HCT116 (cell line): ENCODE results near the gene HDGFL1. TPM values are rescaled to one million over a fixed set of nuclear protein-coding genes. Genes with fewer than 3 reads are reported as not detected.

ENCODE experiments used
- ATAC-seq: fragments of 200-7000 bp; cut with Tn5 transposase; 2 replicates; pipeline ENCODE4 v1.9.1; 2020; ENCODE audit warnings: mild to moderate bottlenecking, moderate library complexity
- BruUV-seq: library from RNA; stranded (reverse); fragments of 400-500 nt; replicated peaks from 2 replicates; lab custom pipeline; 2021; lab: Mats Ljungman, UMichigan
- CTCF ChIA-PET: fragments of 300-600 bp; sonication (Branson Sonifier 250); formaldehyde crosslinking; loops from one replicate; lab custom pipeline; 2021; ENCODE audit warnings: antibody characterized with exemption; lab: Charles Lee
- POLR2A ChIA-PET: fragments of 300-600, 350-600 bp; sonication (Branson Sonifier 250); formaldehyde crosslinking; loops from one replicate; lab custom pipeline; 2021; ENCODE audit warnings: antibody characterized with exemption; lab: Charles Lee
- RAD21 ChIA-PET, 2 experiments: fragments of 300-600 bp; sonication (Branson Sonifier 250); formaldehyde crosslinking; loops; one replicate each; lab custom pipeline; 2023; ENCODE audit warnings: low total read pairs in 2 of 2; ENCODE audit not compliant: uncharacterized antibody in 2 of 2, unreplicated experiment in 2 of 2, low non-redundant PET in 1 of 2; lab: Charles Lee
- DNase-seq: peaks from one replicate; pipeline ENCODE4 v3.0.0-alpha.2; 2010; ENCODE audit warnings: low read depth, low spot score
- H2AFZ ChIP-seq: fragments of 200-600 bp; shearing (Covaris generic), sonication (generic); 2 replicates; pipeline ENCODE4 v1.6.1; 2017; ENCODE audit warnings: low read depth, mixed run types, mixed read lengths, antibody characterized with exemption, low read length; ENCODE audit not compliant: poor library complexity, severe bottlenecking
- H3K27ac ChIP-seq: 2 replicates; pipeline ENCODE4 v1.5.1; 2012; ENCODE audit warnings: low read depth, low read length
- H3K27me3 ChIP-seq: fragments of 200-600 bp; sonication (generic); 2 replicates; pipeline ENCODE4 v1.6.1; 2016; ENCODE audit warnings: mixed run types, low read length, mixed read lengths; ENCODE audit not compliant: insufficient read depth
- H3K36me3 ChIP-seq, 2 experiments: fragments of 200-500 bp in 1 of 2; fragments of 200-600 bp in 1 of 2; sonication (Bioruptor generic) in 1 of 2; sonication (generic) in 1 of 2; 2 replicates each; pipeline versions ENCODE4 v1.5.1 to v1.6.1; 2014 to 2016; ENCODE audit warnings: low read length in 2 of 2, inconsistent platforms in 1 of 2, mixed read lengths in 1 of 2, mixed run types in 1 of 2; ENCODE audit not compliant: insufficient read depth in 2 of 2, control insufficient read depth in 1 of 2
- H3K4me1 ChIP-seq, 2 experiments: fragments of 200-600 bp in 1 of 2; sonication (generic) in 1 of 2; 2 replicates each; pipeline versions ENCODE4 v1.5.1 to v1.6.1; 2012 to 2017; ENCODE audit warnings: low read length in 2 of 2, inconsistent platforms in 1 of 2, mild to moderate bottlenecking in 1 of 2, mixed read lengths in 1 of 2, mixed run types in 1 of 2, moderate library complexity in 1 of 2; ENCODE audit not compliant: insufficient read depth in 2 of 2, control insufficient read depth in 1 of 2
- H3K4me2 ChIP-seq: fragments of 200-600 bp; sonication (generic); 2 replicates; pipeline ENCODE4 v1.6.1; 2017; ENCODE audit warnings: mixed run types, low read length, mixed read lengths
- H3K4me3 ChIP-seq, 2 experiments: fragments of 200-600 bp in 1 of 2; sonication (generic) in 1 of 2; replicated peaks in 1 of 2; 2 replicates each; pipeline ENCODE4 v1.5.1; 2011 to 2016; ENCODE audit warnings: low read length in 2 of 2, control low read depth in 1 of 2, low read depth in 1 of 2, mild to moderate bottlenecking in 1 of 2, mixed read lengths in 1 of 2, mixed run types in 1 of 2
- H3K79me2 ChIP-seq: fragments of 200-600 bp; sonication (generic); 2 replicates; pipeline ENCODE4 v1.6.1; 2017; ENCODE audit warnings: mild to moderate bottlenecking, mixed run types, low read length, moderate library complexity, mixed read lengths; ENCODE audit not compliant: insufficient read depth
- H3K9ac ChIP-seq: fragments of 200-600 bp; sonication (generic); 2 replicates; pipeline ENCODE4 v1.6.1; 2016; ENCODE audit warnings: low read length, mixed read lengths
- H3K9me2 ChIP-seq: fragments of 200-600 bp; sonication (generic), shearing (Covaris generic); 2 replicates; pipeline ENCODE4 v1.6.1; 2017; ENCODE audit warnings: mixed run types, mild to moderate bottlenecking, moderate library complexity; ENCODE audit not compliant: insufficient read depth
- H3K9me3 ChIP-seq, 2 experiments: fragments of 200-500 bp in 1 of 2; fragments of 200-600 bp in 1 of 2; sonication (Bioruptor generic) in 1 of 2; sonication (generic) in 1 of 2; 2 replicates each; pipeline ENCODE4 v1.6.1; 2014 to 2017; ENCODE audit warnings: low read length in 2 of 2, mixed read lengths in 2 of 2, inconsistent platforms in 1 of 2, low read depth in 1 of 2, mild to moderate bottlenecking in 1 of 2, mixed run types in 1 of 2, moderate library complexity in 1 of 2; ENCODE audit not compliant: control insufficient read depth in 1 of 2, insufficient read depth in 1 of 2
- H4K20me1 ChIP-seq: fragments of 200-600 bp; sonication (generic), shearing (Covaris generic); 2 replicates; pipeline ENCODE4 v1.6.1; 2017; ENCODE audit warnings: mixed run types, mild to moderate bottlenecking, moderate library complexity; ENCODE audit not compliant: insufficient read depth
- ATF3 ChIP-seq: IDR thresholded peaks from 2 replicates; pipeline ENCODE4 v1.6.1; 2012
- CBX3 ChIP-seq: IDR thresholded peaks from 2 replicates; pipeline ENCODE4 v1.6.1; 2012; ENCODE audit warnings: low read depth
- EGR1 ChIP-seq: IDR thresholded peaks from 2 replicates; pipeline ENCODE4 v1.6.1; 2012; ENCODE audit warnings: low read depth
- ELF1 ChIP-seq: IDR thresholded peaks from 2 replicates; pipeline ENCODE4 v1.6.1; 2012; ENCODE audit warnings: low read depth, borderline replicate concordance
- EZH2phosphoT487 ChIP-seq: fragments of 200-600 bp; IDR thresholded peaks from 2 replicates; pipeline ENCODE4 v1.6.1; 2018; ENCODE audit warnings: antibody characterized with exemption, borderline replicate concordance
- JUND ChIP-seq: IDR thresholded peaks from 2 replicates; pipeline ENCODE4 v1.6.1; 2012
- MAX ChIP-seq: IDR thresholded peaks from 2 replicates; pipeline ENCODE4 v1.6.1; 2012
- POLR2A ChIP-seq: IDR thresholded peaks from 2 replicates; pipeline ENCODE4 v1.7.0; 2011; ENCODE audit warnings: borderline replicate concordance; ENCODE audit not compliant: insufficient read depth, insufficient read length; ENCODE audit errors: extremely low read depth
- POLR2AphosphoS5 ChIP-seq: IDR thresholded peaks from 2 replicates; pipeline ENCODE4 v1.6.1; 2011; ENCODE audit warnings: mild to moderate bottlenecking, low read depth, low read length, moderate library complexity
- RAD21 ChIP-seq: IDR thresholded peaks from 2 replicates; pipeline ENCODE4 v1.6.1; 2012; ENCODE audit warnings: low read depth, mild to moderate bottlenecking
- SIN3A ChIP-seq: IDR thresholded peaks from 2 replicates; pipeline ENCODE4 v1.6.1; 2012; ENCODE audit warnings: low read depth
- SP1 ChIP-seq: IDR thresholded peaks from 2 replicates; pipeline ENCODE4 v1.6.1; 2012; ENCODE audit warnings: low read depth
- YY1 ChIP-seq: IDR thresholded peaks from 2 replicates; pipeline ENCODE4 v1.6.1; 2011; ENCODE audit warnings: low read length, low read depth, moderate library complexity, mild to moderate bottlenecking; ENCODE audit not compliant: insufficient replicate concordance; ENCODE audit errors: extremely low read depth
- intact Hi-C: fragments of 100-400 bp; cut with micrococcal nuclease; formaldehyde crosslinking; loops from 2 replicates; pipeline ENCODE4 v1.10.0; 2022
- total RNA-seq: library from RNA; stranded (reverse); gene quantifications from one replicate; pipeline ENCODE4 v1.2.1, GENCODE V29; 2021; ENCODE audit not compliant: unreplicated experiment
- TF ChIP-seq, protein P1 (sequence below): IDR thresholded peaks from 2 replicates; pipeline ENCODE4 v1.6.1; 2011; ENCODE audit warnings: mild to moderate bottlenecking, low read length, moderate library complexity; ENCODE audit not compliant: insufficient replicate concordance; ENCODE audit errors: extremely low read depth
- TF ChIP-seq, protein P2 (sequence below): IDR thresholded peaks from 2 replicates; pipeline ENCODE4 v1.6.1; 2012; ENCODE audit warnings: low read depth

HDGFL1 gene
- total RNA-seq, 1 experiment from 2014 or later = not detected

GRCh38 chr6:22590423-22590822, 21.1 kb downstream of the HDGFL1 start:
- H3K9me2 ChIP-seq = no peaks in the 10 kb centered on the region
- intact Hi-C loops = no loop called here
- BruUV-seq = no TSS peak
- RAD21 ChIA-PET = no interaction called here
- TF ChIP-seq YY1 = no peak
- TF ChIP-seq, protein P1, sequence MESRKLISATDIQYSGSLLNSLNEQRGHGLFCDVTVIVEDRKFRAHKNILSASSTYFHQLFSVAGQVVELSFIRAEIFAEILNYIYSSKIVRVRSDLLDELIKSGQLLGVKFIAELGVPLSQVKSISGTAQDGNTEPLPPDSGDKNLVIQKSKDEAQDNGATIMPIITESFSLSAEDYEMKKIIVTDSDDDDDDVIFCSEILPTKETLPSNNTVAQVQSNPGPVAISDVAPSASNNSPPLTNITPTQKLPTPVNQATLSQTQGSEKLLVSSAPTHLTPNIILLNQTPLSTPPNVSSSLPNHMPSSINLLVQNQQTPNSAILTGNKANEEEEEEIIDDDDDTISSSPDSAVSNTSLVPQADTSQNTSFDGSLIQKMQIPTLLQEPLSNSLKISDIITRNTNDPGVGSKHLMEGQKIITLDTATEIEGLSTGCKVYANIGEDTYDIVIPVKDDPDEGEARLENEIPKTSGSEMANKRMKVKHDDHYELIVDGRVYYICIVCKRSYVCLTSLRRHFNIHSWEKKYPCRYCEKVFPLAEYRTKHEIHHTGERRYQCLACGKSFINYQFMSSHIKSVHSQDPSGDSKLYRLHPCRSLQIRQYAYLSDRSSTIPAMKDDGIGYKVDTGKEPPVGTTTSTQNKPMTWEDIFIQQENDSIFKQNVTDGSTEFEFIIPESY = no peak
- no peak for TF ChIP-seq SP1
- no peak for TF ChIP-seq POLR2A
- TF ChIP-seq CBX3 = no peak
- TF ChIP-seq MAX = no peak
- no peak for TF ChIP-seq SIN3A
- TF ChIP-seq RAD21 = no peak
- TF ChIP-seq JUND = no peak
- no peak for TF ChIP-seq ATF3
- TF ChIP-seq, protein P2, sequence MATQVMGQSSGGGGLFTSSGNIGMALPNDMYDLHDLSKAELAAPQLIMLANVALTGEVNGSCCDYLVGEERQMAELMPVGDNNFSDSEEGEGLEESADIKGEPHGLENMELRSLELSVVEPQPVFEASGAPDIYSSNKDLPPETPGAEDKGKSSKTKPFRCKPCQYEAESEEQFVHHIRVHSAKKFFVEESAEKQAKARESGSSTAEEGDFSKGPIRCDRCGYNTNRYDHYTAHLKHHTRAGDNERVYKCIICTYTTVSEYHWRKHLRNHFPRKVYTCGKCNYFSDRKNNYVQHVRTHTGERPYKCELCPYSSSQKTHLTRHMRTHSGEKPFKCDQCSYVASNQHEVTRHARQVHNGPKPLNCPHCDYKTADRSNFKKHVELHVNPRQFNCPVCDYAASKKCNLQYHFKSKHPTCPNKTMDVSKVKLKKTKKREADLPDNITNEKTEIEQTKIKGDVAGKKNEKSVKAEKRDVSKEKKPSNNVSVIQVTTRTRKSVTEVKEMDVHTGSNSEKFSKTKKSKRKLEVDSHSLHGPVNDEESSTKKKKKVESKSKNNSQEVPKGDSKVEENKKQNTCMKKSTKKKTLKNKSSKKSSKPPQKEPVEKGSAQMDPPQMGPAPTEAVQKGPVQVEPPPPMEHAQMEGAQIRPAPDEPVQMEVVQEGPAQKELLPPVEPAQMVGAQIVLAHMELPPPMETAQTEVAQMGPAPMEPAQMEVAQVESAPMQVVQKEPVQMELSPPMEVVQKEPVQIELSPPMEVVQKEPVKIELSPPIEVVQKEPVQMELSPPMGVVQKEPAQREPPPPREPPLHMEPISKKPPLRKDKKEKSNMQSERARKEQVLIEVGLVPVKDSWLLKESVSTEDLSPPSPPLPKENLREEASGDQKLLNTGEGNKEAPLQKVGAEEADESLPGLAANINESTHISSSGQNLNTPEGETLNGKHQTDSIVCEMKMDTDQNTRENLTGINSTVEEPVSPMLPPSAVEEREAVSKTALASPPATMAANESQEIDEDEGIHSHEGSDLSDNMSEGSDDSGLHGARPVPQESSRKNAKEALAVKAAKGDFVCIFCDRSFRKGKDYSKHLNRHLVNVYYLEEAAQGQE = no peak
- TF ChIP-seq EGR1 = no peak
- TF ChIP-seq ELF1 = no peak
- no peak for TF ChIP-seq EZH2phosphoT487
- no peak for TF ChIP-seq POLR2AphosphoS5
- POLR2A ChIA-PET = no interaction called here
- no peak overlapping the region for H2AFZ ChIP-seq
- H4K20me1 ChIP-seq = no peaks in the 10 kb centered on the region
- no peaks in the 10 kb centered on the region for H3K4me1 ChIP-seq
- no peak for ATAC-seq
- CTCF ChIA-PET = no interaction called here
- no peak overlapping the region for H3K4me3 ChIP-seq
- no peaks in the 10 kb centered on the region for H3K27me3 ChIP-seq
- no peak overlapping the region for H3K27ac ChIP-seq
- no peaks in the 10 kb centered on the region for H3K79me2 ChIP-seq
- H3K4me2 ChIP-seq = no peak overlapping the region
- no peak for DNase-seq
- peaks cover 0 to under 1% of the 10 kb centered on the region in 2 experiments; a peak in 1 of 4 replicates for H3K9me3 ChIP-seq
- no peaks in the 10 kb centered on the region for H3K36me3 ChIP-seq
- no peak overlapping the region for H3K9ac ChIP-seq
